HG03097 (cell line): Measurements from ENCODE around the gene FSCN2.
A peak's percentile ranks its signal among the peaks of the same experiment; 100 is the strongest.

Experiments used
- ATAC-seq: cut with Tn5 transposase; IDR thresholded peaks from one replicate; pipeline ENCODE4 v1.9.1; 2021; ENCODE audit not compliant: unreplicated experiment, low FRiP score

Gene FSCN2

GRCh38 chr17:81511804-81512561, 16.2 kb upstream of the FSCN2 start:
- ATAC-seq = peak; percentile 8

- ATAC-seq = peak; percentile 45
Observed at GRCh38 chr17:81512562-81513371, 15.4 kb upstream of the FSCN2 start, which contains the start of gene ACTG1. ACTG1 (minus strand) TSS chr17:81512799; CDS start chr17:81512354, 445 bp downstream.

DNA sequence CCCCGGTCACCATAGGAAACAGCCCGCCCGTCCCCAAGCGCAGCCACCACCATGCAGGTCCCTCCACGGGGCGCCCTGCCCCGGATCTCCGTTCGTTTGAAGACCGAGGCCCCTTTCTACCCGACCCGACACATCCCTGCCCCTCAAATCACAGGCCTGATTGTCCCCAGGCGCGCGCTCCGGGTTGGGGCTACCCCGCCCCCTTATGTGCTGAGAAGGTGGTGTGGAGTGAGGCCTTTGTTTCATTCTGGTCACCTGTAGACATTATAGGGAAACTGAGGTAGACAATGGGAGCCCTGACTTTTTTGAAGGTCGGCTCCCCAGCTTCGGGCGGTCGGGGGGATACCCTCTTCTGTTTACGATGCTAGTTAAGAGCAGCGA, 14.8 kb upstream of the FSCN2 start:
- no peak for ATAC-seq

DNA sequence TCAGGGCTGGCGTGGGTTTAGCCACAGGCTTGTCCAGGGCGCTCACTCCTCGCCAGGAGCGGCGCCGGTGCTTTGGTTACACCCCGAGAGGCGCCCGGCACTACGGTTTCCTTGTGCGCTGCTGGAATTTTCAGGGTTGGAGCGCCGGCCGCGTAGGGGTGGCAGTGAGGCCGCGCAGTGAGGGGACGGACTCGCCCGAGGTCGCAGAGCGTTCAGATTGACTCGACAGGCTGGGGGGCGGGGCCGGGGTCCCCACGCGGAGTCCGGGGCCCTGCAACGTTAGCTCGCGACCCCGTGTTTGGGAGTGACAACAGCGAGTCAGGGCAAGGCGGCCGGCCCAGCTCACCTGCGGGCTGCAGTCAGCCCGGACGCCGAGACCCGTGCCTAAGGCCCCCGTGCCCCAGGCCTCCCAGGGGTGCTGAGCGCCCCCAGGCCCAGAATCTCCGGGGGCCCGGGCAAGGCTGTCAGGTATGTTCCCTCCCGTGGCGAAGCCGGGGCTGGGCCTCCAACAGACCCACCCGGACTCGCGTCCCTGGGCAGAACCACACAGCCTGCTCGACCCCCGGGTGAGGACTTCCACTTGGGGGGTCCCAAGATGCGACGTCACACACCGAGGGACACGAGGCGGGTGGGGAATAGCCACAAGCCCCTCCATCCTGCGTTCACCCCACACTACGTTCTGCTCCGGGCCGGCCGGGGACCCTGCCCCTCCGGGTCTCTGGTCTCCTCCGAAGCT, 14.3 kb upstream of the FSCN2 start:
- no peak for ATAC-seq

GRCh38 chr17:81514489-81514738, 13.8 kb upstream of the FSCN2 start:
- no peak for ATAC-seq

DNA sequence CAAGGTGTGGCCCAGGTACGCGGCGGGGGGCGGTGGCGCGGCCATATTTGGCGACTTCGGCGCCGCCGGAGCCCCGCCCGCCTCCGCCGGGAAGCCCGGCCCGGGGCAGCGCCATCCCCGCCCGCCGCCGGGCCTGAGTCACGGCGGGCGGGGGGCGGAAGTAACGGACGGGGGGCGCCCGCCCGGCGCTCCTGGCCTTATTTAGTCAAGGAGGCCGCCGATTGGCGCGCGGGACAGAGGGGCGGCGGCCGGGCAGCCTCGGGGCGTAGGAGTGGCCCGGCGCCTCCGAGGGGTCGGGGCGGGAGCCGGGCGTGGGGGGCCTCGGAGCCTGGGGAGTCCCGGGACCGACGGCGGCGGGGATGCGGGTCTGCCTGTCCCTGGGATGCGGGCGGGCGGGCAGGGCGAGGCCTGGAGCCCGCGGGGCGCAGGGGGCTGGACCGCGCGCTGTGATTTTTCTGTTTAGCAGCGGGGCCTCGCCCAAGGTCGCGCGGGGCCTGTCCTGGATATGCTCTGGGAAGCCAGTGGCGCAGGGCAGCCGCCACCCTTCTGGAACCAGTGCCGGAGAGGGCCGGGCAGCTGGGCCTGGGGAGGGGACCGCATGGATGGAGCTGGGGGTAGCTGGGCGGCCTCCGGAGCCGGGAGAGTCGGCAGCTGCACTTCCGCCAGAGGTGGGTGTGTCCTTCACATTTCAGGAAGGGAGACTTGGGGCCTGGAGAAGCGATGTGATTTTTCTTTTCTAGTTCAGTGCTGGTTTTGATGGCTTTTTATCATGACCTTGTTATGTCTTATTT, 13.2 kb upstream of the FSCN2 start:
- ATAC-seq = no peak

DNA sequence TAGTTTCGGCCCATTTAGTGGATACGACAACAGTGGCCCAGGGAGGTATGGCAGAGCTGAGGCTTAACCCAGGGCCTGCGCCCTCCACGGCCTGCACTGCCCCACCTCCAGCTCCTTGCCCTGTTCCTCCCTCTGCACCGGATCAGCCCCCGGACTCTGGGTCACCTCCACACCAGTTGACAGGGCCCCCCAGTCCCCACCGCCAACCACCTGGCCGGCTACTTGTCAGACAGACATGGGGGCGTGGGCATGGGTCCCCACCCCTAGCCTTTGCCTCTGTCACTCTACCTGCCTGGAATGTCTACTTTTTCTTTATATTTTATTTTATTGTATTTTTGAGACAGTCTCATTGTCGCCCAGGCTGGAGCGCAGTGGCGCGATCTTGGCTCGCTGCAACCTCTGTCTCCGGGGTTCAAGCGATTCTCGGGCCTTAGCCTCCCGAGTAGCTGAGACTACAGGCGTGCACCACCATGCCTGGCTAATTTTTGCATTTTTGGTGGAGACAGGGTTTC, 12.6 kb upstream of the FSCN2 start:
- ATAC-seq = no peak

GRCh38 chr17:81516439-81516838, 11.7 kb upstream of the FSCN2 start:
- ATAC-seq = no peak

DNA sequence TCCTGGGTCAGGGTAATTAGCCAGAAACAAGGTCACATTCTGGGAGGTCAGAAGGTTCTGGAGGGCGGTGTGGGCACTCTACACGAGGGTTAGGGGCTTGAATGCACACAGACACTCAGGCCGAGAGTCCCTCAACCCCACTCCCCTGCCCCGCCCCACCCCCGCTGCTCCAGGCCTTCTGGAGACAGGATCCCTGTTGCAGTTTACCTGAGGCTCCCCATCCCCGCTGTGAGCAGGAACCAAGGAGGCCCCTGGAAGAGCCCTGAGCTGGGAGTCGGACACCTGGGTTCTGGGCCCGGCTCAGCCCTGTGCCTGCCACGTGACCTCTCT, 11.2 kb upstream of the FSCN2 start:
- no peak for ATAC-seq

DNA sequence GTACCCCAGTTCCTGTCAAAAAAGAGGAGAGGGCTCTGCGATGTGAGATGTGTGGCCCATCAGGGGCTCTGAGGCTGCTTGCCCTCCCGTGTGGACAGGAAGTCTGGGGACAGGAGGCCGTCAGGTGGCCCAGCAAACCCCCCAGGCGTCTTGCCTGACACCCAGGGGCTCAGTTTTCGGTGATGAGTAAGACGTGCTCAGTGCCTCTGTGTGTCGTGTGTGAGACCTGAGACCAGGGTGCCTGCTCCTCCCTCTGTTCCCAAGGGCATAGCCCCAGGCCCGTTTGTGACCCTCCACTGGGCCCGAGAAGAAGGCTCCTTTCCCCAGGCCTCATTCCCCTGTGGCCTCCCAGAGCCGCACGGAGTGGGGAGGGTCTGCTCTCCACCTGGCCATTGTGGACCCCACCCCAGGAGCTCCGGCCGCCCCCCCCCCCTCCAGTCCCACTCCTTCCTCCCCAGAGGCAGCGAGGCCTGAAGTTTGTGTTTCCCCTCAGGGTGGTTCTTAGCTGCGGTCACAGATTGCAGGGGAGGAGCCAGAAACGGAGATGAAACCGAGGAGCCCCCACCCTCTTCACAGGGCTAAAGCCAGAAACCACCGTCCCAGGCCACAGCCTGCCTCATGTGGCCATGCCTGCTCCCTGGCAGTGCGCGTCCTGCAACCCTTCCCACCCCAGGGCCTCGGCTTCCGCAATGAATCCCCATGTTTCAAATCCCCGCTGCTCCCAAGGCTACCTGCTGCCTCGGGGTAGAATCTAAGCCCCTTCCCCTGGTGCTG, 10.7 kb upstream of the FSCN2 start:
- peak; percentile 31 for ATAC-seq

DNA sequence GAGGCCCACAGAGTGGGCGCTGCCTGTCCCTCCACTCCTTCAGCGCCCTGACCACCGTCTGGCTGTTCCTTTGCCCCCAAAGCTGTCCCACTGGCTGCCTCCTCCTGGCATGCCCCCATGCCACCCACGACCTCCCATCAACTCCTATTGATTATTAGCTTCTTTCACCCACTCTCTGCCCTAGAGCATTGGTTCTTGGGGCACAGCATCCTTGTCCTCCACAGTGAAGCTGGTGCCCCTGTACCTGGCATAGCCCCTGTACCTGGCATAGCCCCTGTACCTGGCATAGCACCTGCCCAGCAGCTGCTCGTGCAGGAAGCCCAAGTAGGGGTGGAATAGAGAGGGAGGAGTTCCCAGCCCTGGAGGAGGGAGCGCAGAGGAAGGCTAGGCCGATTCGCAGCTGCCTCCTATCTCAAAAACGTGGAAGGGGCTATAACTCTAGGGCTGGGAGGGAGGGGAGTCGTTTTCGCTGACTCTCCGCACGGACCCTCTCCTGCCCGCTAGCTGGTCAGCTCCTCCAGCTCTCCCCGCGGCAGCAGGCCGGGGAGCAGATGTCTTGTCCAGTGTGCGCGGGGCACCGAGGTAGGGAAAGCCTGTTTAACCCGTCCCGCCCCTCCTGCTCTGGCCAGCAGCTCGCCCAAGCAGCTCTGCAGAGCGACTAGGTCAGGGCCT, 9.9 kb upstream of the FSCN2 start:
- no peak for ATAC-seq

- ATAC-seq = no peak
Observed at GRCh38 chr17:81518785-81519283, 9.3 kb upstream of the FSCN2 start.

DNA sequence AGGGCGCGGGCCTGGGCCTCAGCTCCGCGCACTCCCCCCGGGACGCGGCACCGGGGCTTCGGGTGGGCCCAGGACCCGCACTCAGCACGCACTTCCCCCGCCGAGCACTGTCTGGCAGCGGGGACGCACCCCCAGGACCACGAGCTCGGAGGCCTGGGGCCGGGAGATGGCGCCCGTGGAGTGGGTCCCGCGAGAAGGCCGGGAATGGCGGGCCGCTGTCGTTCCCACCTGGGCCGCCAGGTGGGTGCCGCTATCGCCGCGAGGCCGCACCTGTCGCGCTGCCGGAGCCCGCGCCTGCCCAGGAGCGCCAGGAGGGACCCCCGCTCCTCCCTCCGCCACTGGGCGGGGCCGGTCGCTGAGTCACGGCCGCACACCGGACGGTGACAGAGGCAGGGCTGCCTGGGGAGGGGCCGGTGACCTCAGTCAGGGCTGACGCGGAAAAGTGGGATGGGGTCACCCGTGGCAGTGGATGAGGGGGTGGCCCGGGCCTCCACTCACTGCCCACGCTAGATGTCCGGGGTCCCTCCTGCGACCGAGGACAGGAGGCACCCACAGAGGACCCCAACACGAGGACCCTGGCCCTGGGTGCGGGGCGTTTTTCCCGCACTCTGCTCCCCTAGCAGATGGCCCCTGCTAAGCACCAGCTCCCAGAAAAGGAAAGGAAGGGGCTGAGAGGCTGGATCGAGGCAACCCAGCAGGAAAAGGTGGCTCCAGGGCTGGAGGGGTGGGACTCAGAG, 8.7 kb upstream of the FSCN2 start:
- ATAC-seq = no peak

DNA sequence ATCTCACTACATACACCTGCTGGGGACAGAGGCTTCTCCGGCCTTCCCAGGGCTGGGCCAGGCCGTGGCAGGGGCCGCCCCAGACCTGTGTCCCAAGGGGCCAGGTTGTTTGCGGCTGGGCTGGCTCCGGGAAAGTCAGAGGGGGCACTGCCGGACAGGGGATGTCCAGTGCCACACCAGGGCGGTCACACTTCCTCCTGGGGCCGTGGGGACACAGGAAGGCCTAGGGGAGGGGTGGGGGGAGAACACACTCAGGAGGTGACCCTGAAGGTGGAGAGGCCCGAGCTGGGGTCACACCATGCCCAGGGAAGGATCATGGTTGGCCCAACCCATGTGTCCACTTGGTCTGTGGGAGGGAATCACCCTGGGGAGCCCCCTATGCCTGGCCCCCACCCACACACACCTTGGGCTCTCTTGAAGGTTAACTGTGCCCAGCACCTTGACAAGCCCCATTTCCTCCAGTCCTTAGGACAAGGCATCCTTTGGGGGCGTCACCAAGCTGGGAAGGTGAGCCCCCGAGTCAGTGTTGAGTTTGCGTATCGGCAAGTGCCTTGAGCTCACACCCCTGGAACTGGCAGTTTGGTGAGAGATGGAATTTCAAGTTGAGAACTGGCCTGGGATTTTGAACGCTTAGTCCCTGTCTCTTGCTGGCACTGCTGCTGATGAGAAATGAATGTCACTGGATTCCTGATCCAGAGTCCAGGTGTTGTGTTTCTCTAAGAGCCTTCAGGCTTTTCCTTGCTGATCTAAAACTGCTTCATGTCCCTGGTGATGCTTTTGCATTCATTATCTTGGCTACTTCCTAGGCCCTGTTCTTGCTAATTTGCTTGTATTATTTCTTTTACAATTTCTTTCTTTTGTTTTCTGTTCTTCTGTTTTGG, 7.9 kb upstream of the FSCN2 start:
- no peak for ATAC-seq

DNA sequence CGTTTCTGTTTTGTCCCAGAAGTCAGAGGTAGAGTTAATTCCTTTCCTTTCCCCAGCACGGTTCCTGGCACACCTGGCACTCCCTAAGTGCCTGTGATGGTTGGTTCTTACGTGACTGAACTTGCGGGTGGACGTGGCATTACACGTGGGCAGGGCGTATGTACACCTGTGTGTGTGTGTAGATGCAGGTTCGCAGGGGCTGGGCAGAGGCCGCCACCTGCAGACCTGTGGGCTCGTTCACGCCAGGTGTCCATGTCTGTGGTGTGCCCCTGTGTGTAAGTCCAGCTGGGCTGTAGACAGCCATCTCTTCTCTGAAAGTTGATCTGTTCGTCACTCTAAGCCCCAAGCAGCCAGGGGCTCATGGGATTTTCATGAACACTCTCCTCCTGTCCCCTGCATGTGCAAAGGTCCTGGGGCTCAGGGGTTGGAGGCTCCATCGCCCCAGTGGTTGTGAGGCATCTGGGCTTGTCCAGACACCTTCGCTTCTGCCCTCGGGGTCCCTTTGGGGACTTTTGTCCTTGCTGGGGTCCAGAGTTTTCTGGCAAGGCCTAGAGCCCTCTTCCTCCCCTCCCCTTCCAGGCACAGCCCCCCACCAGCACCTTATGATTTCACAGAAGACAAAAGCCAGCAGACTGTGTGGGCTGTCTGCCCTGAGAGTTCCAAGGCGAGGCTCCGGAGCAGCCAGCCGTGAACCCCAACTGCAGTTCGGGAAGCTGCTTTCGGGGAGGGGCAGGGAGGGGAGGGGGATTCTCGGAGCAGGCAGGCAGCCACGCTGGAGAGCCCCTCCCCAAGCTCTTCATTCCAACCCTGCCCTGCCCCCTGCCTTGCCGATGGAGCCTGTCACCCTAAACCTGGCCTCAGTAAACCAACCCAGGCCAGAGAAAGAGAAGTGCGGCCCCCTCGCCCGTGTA, 5.4 kb upstream of the FSCN2 start:
- ATAC-seq = no peak

DNA sequence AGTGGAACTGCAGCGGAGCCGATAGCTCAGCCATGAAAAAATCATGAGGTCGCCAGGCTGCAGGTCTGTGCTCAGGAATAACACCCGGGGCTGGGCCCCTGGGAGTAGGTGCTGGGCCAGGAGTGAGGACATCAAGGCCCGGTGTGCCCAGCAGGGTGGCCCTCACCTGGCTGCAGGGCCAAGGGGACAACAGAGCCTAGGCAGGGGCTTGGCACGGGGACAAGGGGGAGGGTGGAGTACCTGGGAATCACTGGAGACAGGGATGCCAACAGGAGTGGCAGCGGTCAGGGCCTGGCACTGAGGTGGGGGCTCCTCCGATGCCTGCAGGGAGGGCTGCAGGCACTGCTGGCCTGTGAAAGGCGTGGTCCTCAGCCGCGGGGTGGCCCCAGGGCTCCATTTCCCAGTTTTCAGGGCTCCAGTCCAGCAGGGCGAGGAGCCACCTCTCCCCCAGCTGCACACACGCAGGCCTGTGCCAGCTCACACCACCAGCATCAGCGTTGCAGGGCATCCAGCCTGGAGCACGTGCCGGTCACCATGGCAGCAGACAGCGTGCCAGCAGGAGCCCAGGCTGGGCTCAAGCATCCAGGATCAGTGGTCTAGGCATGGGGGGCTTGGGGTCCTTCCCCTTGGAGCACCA, 4.7 kb upstream of the FSCN2 start:
- ATAC-seq = no peak
